H1 (cell line): ENCODE measurements around the gene HSDL2.

Experiments
- ATF3 ChIP-seq: IDR thresholded peaks from 2 replicates; pipeline ENCODE4 v1.6.1; 2011; ENCODE audit warnings: low read depth, mild to moderate bottlenecking, low read length; ENCODE audit not compliant: insufficient read depth
- CREB1 ChIP-seq: IDR thresholded peaks from 2 replicates; pipeline ENCODE4 v1.6.1; 2012; ENCODE audit warnings: inconsistent platforms
- CTCF ChIP-seq, 3 experiments: IDR thresholded peaks; 1 replicate in 2 of 3; 2 replicates in 1 of 3; pipeline versions ENCODE4 v1.5.1 to v1.6.1; 2011; ENCODE audit warnings: low read length in 3 of 3, mild to moderate bottlenecking in 3 of 3, inconsistent platforms in 2 of 3, low read depth in 1 of 3, moderate library complexity in 1 of 3; ENCODE audit not compliant: insufficient read depth in 1 of 3; ENCODE audit errors: control extremely low read depth in 1 of 3
- EGR1 ChIP-seq: IDR thresholded peaks from 2 replicates; pipeline ENCODE4 v1.6.1; 2011; ENCODE audit warnings: low read depth, low read length, borderline replicate concordance
- EZH2 ChIP-seq: fragments of 200-600 bp; sonication (generic); IDR thresholded peaks from 2 replicates; pipeline ENCODE4 v1.7.1; 2012; ENCODE audit warnings: low read depth, mild to moderate bottlenecking, moderate library complexity, low read length, inconsistent platforms; ENCODE audit not compliant: severe bottlenecking
- JUN ChIP-seq: IDR thresholded peaks from 2 replicates; pipeline ENCODE4 v1.6.1; 2011; ENCODE audit warnings: low read depth, mild to moderate bottlenecking, improper control_type of control experiment, low read length
- POLR2A ChIP-seq, 2 experiments: IDR thresholded peaks; 1 replicate in 1 of 2; 2 replicates in 1 of 2; pipeline ENCODE4 v1.6.1; 2011; ENCODE audit warnings: low read depth in 2 of 2, low read length in 2 of 2, mild to moderate bottlenecking in 2 of 2; ENCODE audit errors: control extremely low read depth in 1 of 2
- POLR2AphosphoS5 ChIP-seq: IDR thresholded peaks from 2 replicates; pipeline ENCODE4 v1.6.1; 2011; ENCODE audit warnings: low read depth, low read length

GRCh38 chr9:112422417-112423148, 42.7 kb downstream of the HSDL2 start:
- TF ChIP-seq ATF3 (no peak), CTCF (IDR thresholded peaks at IDR 0.05; ENCODE audit: control extremely low read depth in 1 of 3, insufficient read depth in 1 of 3, low read depth in 1 of 3, low read length in 3 of 3) (no peak), EGR1 (no peak), CREB1 (no peak), POLR2A (IDR thresholded peaks at IDR 0.05; ENCODE audit: control extremely low read depth in 1 of 2, low read depth in 2 of 2, low read length in 2 of 2) (no peak), JUN (no peak), POLR2AphosphoS5 (no peak), EZH2 (no peak)
